ENCODE results near the gene GK2. TPM values are rescaled to one million over a fixed set of nuclear protein-coding genes. Genes with fewer than 3 reads are reported as not detected.

GK2 gene
- total RNA-seq, 1 experiment from 2014 or later: not detected

- no peak for DNase-seq (ENCODE audit: low spot score)
Measured at GRCh38 chr4:79385641-79386040, 22.4 kb downstream of the GK2 start.

- no peak for DNase-seq (ENCODE audit: low spot score)
Measured at GRCh38 chr4:79381161-79381560, 26.9 kb downstream of the GK2 start.

GRCh38 chr4:79370026-79370425, 38.0 kb downstream of the GK2 start:
- no peak for DNase-seq (ENCODE audit: low spot score)

- no peak for DNase-seq (ENCODE audit: low spot score)
Measured at GRCh38 chr4:79367096-79367495, 40.9 kb downstream of the GK2 start.

GRCh38 chr4:79366422-79366821, 41.6 kb downstream of the GK2 start:
- DNase-seq (ENCODE audit: low spot score): no peak

- no peak for DNase-seq (ENCODE audit: low spot score)
Measured at GRCh38 chr4:79364061-79364460, 44.0 kb downstream of the GK2 start.

GRCh38 chr4:79362626-79363025, 45.4 kb downstream of the GK2 start:
- no peak for DNase-seq (ENCODE audit: low spot score)

GRCh38 chr4:79360006-79360405, 48.0 kb downstream of the GK2 start:
- no peak for DNase-seq (ENCODE audit: low spot score)

GRCh38 chr4:79358438-79358837, 49.6 kb downstream of the GK2 start:
- DNase-seq (ENCODE audit: low spot score): no peak

- DNase-seq (ENCODE audit: low spot score): no peak
Measured at GRCh38 chr4:79357365-79357764, 50.7 kb downstream of the GK2 start.

Other genes starting within 250 kb of the GK2 start
- not detected in 2 replicates for gene NAA11, start 82.2 kb downstream of the GK2 start, total RNA-seq (2014; rRNA removed; shearing (Covaris generic))

Measured in HT-29 (cell line).